NK-92 treated with Interleukin-12 subunit alpha and Interleukin-12 subunit beta, amount 100 ng/mL, for 24 hours (cell line): ENCODE results near the gene MKNK1.

Experiments
- DNase-seq: peaks from one replicate; lab custom pipeline; 2025; lab: John Stamatoyannopoulos, UW

The MKNK1 gene

DNA sequence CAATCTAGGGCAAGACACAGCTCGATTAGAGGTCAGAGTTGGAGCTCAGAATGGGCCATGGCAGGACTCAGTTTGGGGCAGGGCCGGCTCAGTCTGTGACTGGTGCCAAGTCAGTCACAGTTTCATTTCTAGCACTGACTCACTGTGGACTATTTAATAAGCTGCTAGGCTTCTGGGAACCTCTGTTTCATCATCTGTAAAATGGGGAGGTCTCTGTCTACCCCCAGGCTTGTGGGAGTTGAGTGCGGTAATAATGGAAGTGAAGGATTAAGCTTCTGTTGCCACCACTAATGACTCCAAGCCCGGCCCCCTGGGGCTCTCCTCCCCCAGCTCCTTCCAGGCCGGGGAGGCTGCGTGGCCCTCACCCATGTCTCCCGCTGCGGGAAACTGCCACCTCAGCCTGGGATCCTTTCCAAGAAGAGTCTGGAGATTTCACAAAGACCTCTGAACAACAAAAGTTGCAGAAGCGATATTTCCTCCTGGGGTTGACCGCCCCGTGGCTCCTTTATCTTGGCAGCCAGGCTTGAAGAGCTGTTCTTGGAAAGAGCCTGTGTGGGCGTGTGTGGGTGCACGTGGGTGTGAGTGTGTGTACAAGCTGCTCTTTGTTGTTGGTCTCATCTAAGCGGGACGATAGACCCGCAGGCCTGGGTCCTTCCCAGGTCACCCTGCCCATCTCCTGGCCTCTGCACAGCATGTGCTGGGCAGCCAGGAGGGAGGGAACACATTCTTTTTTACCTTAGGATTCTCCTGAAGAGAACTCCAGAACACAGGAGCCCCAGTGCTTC is 81.7 kb downstream of the MKNK1 start:
- no peak for DNase-seq

DNA sequence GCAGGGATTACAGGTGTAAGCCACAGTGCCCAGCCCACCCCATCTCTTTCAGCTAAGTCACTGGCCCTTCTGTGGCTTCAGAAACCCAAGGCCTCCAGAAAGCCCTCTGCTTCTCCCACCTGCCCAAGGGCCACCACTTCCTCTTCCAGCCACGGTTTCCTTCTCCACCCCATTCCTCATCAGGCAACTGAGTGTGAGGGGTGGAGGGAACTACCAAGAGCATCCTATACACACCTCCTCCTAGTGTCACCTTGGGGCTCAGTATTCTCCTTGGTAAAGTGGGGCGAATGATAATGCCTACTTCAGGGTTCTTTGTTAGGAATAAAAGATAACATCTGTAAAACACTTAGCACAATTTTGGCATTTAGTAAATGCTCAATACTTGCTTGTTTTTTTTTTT is 82.7 kb downstream of the MKNK1 start:
- DNase-seq, result no peak

DNA sequence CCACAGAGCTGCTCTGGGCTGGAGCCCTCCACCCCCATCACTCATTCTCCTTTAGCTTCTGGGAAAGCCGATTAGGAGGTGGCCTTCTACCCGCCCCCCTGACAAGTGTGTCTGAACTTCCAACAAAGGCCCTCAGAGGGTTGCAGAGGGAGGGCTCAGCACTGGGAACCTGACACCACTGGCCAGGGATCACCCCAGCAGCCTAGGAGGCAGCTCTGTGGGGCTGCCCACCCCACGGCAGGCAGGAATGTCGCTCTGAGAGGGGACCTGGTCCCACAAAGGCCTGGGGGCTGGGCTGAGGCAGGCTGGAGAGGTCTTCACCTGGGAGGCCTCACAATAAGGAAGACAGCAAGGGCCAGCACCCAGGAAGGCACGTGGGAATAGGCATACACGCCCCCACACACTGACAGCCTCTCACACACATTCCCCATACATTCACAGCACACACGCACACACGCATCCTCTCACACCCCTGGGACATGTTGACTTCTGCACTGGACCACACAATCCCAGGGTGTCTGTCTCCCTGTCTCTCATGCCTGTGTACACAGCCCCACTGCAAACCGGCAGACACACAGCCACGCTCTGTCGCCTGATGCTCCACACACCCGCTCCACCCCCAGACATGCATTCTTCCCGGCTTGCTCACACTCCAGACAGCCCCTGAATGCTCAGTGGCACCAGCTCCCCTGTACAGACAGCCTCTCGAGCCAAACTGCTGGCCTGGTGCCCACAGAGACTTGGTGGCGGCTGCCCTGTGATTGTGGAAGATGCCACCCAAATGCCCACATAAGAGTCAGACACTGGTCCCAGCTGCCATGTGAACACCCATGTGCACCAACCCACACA is 83.8 kb downstream of the MKNK1 start:
- no peak for DNase-seq

DNA sequence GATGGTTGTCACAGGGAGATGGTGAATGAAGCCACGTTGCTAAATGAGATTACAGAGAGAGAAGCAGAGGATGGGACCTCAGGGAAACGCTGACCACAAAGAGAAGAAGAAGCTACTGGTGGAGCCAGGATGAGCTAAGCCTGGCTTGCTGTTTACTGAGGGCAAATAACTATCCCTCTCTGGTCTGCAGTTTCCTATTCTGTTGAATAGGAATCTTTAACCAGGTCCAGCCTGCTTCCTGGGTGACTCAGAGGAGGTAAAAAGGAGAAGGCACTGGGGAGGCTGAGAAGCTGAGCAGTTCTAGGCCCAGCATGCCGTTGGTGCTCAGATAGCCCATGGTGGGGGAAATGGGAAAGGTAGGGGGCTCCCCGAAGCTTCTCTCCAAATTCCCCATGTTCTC is 84.9 kb downstream of the MKNK1 start:
- no peak for DNase-seq

DNA sequence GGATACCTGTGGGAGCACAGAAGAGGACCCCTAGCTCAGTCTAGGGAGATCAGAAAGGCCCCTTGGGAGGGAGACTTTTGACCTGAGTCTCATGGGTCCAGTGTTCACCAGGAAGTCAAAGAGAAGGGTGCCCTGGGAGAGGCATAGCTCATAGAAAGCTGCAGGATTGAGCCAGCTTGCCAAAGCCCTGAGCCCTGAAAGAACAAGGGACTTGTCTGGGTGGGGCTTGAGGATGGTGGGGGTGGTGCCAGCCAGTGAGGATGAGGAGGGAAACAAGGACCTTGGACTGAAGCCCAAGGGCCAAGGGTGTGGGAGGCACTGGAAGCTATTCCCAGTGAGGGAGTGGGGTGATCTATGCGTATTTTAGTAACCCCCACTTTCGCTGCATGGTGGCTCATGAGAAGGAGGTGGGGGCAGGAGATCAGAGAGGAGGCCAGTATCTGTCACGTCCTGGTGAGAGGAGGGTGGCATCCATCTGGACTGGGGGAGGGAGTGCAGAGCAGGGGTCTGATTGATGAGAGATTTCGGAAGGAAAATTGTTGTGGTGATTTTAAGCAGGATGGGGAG is 86.1 kb downstream of the MKNK1 start:
- no peak for DNase-seq

DNA sequence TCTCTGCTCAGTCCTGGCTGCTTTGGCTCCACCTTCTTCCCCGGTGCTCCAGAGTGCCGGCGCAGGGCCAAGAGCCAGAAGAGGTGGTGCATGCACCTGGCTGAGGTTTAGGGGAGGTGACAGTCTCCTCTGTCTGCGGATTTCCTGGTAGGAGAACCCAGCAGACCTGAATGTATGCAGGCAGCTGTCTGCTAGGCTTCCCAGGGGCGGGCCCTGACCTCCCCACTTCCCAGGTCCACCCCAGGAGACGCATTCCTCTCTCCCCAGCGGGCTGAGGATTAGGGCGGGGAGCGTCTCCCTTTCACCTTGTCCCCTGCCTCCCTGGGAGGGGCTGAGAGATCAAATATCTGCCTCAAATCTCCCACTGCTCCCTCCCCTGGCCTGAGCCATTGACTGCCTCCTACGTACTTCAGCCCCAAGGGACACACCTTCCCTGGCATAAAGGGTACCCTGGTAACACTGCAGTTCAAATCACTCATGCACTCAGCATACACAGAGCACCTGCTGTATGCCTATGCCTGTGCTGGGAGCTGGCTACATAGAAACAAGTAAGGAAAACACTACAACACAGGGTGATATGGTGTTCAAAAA is 87.0 kb downstream of the MKNK1 start:
- DNase-seq, result no peak

DNA sequence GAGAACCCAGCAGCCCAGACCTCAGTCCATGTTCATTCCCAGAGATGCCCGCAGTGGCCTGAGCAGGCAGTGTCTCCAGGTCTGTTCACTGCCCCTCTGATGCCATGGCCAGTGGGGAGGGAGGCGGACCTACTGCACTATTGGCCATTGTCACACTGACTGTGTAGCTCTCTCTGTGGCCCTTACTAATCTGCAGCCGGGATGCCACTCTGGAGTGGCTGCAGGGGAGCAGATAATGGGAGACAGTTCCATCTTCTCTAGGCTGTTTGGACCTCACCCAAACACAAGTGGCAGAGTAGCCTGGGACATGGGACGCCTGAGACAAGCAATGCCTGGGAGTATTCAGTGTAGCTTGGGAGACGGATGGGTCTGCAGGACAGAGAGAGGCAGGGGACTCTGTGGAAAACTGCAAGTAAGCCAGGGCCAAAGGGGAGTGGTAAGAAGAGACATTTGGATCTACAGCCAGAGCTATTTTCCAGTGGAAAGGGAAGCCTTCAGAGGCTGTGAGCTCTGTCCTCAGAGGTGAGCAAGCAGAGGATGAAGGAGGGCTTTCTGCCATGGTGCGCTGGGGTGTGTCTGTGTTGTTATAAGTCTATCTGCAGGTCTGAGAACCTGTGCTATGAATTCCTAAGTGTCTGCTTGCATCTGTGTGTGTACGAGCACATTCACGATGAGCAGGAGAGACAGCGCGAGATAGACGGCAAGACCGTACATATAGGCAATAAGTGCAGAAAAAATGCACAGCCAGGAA is 87.7 kb downstream of the MKNK1 start:
- no peak for DNase-seq

DNA sequence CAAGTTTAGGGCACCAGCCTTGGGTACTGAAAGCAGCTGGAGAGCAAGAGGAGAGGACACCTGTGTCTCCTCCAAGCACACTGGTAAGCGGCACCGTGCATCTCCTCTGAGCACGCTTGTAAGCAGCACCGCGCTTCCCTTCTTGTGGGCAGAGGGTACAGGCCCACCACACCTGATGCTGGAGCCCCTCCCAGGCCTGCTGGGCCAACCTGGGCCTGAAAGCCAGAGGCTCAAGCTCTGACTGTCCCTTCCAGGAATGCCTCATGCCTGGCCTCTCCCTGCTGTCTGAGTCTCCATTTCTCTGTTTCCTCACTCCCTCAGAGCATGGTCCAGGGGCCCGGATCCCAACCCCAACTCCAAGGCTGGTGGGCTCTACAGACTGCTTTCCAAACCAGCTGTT is 88.5 kb downstream of the MKNK1 start:
- DNase-seq, result no peak

DNA sequence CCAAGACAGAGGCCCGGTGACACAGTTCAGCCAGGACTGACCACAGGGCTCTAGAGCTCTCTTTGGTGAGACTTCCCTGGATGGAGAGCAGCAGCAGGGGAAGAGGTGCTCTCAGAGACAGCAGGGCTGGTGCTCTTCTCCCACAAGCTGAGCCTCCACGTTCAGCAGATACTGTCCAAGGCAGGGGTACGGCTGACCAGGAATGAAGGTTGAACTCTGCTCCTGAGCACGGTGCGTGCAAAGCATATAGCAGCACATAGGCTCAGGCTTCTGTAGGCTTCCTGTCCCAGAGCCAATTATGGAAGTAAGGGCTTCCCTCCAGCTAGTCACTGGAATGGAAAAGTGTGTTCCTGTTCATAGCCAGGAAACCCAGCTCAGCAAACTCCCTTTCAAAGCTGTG is 90.5 kb downstream of the MKNK1 start:
- no peak for DNase-seq

DNA sequence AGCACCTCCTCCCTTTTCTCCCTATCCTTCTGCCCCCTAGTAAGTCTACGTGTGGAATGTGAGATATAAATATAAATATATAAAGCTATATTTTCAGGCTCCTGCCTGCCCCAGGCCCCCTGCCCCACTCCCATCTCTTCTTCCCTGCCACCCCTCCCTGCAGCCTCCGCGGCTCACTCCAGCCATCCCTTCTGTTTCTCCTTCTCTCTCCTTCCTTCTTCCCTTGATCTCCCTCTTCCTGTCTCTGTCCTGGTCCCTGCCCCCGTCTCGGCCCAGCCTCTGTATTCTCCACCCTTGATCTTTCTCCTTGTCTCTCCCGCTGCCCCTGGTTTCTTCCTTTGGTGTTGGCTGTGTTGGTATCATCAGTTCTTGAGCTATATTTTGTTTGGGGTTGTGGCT is 91.3 kb downstream of the MKNK1 start:
- no peak for DNase-seq

DNA sequence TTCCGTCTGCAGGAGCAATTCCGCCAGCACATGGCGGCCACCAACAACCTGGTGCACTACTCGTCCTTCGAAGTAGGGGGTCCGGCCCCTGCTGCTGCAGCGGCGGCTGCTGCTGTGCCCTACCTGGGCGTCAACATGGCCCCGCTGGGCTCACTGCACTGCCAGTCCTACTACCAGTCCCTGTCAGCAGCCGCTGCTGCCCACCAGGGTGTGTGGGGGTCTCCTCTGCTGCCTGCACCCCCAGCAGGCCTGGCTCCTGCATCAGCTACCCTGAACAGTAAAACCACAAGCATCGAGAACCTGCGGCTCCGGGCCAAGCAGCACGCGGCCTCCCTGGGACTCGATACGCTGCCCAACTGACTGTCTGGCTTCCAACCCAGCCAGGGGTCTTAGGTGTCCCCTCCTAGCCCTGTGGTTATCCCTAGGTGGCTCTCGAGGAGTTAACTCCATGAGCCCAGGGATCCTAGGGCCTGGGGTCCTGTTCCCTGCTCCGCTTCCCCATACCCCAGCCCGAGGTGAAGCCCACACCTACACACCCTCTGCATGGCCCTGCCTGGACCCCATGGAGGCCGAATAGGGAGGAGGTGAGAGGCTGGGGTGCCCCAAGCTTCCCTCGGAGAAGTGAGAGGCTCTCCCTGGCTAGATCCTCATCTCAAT is 91.8 kb downstream of the MKNK1 start:
- no peak for DNase-seq

DNA sequence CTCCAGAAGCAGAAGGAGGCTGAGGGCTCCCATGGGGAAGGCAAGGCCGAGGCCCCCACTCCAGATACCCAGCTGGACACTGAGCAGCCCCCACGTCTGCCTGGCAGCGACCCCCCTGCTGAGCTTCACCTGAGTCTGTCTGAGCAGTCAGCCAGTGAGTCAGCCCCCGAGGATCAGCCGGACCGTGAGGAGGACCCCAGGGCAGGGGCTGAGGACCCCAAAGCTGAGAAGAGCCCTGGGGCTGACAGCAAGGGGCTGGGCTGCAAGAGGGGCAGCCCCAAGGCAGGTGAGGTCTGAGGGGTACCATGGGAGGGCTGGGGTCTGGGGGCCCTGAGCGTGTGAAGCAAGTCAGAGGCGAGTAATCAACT is 93.1 kb downstream of the MKNK1 start:
- DNase-seq, result no peak

DNA sequence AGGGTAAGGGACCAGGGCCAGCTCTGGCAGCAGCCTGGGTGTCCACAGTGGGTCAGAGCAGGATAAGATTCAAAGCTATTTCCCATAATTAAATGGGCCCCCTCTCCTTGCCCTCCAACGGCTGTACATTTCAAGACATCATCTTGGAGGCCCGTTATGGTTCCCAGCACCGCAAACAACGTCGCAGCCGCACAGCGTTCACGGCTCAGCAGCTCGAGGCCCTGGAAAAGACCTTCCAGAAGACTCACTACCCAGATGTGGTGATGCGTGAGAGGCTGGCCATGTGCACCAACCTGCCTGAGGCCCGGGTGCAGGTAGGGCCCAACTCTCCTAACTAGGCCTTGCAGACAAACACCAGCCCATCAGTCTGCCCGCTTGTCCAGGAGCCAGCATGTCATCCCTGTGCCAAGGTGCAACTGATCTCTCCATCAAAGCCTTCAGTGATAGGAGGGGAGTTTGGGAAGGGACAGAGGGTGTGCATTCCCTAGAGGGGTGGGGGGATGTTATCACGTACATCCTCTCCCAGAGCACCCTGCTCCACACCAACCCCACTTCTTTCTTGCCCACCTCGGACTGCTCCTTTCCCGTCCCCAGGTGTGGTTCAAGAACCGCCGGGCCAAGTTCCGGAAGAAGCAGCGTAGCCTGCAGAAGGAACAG is 93.6 kb downstream of the MKNK1 start:
- DNase-seq, result no peak

DNA sequence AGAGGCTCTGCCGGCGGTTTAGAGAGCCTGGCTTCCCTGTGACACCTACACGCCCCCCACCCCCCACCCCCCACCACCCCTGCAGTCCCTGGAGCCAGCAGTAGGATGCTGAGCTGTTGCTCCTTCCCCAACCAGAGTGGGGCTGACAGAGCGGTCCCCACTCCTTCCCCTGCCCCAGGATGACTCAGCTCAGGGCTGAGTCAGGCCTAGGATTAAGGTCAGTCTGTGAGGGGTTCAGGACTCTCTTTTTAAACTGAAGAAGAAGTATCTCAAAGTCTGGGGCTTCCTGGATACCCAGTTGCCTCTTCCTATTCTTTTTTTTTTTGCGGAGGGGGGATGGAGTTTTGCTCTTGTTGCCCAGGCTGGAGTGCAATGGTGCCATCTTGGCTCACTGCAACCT is 95.3 kb downstream of the MKNK1 start:
- no peak for DNase-seq
